Neural progenitor cell (in vitro differentiated cells): ENCODE data around the gene NELL2.

Experiments used
- EZH2 ChIP-seq: fragments of 200-600 bp; sonication (generic); IDR thresholded peaks from 2 replicates; pipeline ENCODE4 v1.6.1; 2017; ENCODE audit warnings: antibody characterized with exemption, mild to moderate bottlenecking, moderate library complexity
- TF ChIP-seq, protein P1 (sequence below): fragments of 200-600 bp; sonication (generic); IDR thresholded peaks from 2 replicates; pipeline ENCODE4 v1.5.1; 2017; ENCODE audit warnings: antibody characterized with exemption, mild to moderate bottlenecking

DNA sequence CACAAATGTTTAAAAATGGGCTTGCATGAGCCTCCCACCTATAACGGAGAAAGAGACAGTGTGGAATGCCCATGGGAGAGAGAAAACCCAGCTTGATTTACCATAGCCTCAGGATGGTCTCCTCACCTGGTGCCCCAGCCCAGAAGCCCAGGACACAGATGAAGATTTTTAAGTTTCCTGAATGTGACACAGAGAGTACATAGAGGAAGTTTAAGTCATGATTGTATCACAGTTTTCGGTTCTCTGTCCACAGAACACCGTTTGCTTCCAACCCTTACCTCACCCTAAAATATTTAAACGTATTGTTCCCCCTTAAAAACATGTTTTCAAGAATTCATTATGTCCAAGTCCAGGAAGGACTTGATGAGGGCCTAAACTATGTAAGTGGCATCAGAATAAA, 56.2 kb downstream of the NELL2 start:
- TF ChIP-seq EZH2: no peak
- TF ChIP-seq, protein P1, sequence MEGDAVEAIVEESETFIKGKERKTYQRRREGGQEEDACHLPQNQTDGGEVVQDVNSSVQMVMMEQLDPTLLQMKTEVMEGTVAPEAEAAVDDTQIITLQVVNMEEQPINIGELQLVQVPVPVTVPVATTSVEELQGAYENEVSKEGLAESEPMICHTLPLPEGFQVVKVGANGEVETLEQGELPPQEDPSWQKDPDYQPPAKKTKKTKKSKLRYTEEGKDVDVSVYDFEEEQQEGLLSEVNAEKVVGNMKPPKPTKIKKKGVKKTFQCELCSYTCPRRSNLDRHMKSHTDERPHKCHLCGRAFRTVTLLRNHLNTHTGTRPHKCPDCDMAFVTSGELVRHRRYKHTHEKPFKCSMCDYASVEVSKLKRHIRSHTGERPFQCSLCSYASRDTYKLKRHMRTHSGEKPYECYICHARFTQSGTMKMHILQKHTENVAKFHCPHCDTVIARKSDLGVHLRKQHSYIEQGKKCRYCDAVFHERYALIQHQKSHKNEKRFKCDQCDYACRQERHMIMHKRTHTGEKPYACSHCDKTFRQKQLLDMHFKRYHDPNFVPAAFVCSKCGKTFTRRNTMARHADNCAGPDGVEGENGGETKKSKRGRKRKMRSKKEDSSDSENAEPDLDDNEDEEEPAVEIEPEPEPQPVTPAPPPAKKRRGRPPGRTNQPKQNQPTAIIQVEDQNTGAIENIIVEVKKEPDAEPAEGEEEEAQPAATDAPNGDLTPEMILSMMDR: no peak
